Natural killer cell (primary cell): ENCODE data around the gene SEBOX. TPM values are rescaled to one million over a fixed set of nuclear protein-coding genes. Genes with fewer than 3 reads are reported as not detected.
A peak's percentile ranks its signal among the peaks of the same experiment; 100 is the strongest.
"Not testable (repeated sequence)": the region's sequence is repeated elsewhere in the genome, so short reads cannot be mapped to it uniquely, and the experiment has no call there.

ENCODE experiments used
- ATAC-seq, 3 donors: fragments of 150-1000 bp in 2 of 3; fragments of 200-7000 bp in 1 of 3; cut with Tn5 transposase; 1 replicate in 1 of 3; 2 replicates in 2 of 3; pipeline ENCODE4 v1.10.0; 2021; ENCODE audit warnings: mild to moderate bottlenecking in 2 of 3, moderate library complexity in 2 of 3
- DNase-seq, 2 donors: peaks; one replicate each; pipeline versions ENCODE4 v3.0.0 to v3.0.0-alpha.2; 2013 to 2021; ENCODE audit warnings: mixed read lengths in 1 of 2
- H3K27ac ChIP-seq: one replicate; pipeline ENCODE4 v1.5.1; 2013; ENCODE audit warnings: mild to moderate bottlenecking, low read length
- H3K27me3 ChIP-seq: one replicate; pipeline ENCODE4 v1.6.1; 2013; ENCODE audit warnings: low read length; ENCODE audit not compliant: control insufficient read depth, insufficient read depth
- H3K36me3 ChIP-seq: one replicate; pipeline ENCODE4 v1.6.1; 2013; ENCODE audit warnings: low read length; ENCODE audit not compliant: control insufficient read depth, insufficient read depth
- H3K4me1 ChIP-seq: one replicate; pipeline ENCODE4 v1.6.1; 2013; ENCODE audit warnings: low read length; ENCODE audit not compliant: control insufficient read depth, insufficient read depth
- H3K4me3 ChIP-seq: one replicate; pipeline ENCODE4 v1.5.1; 2013; ENCODE audit warnings: low read length
- H3K9me3 ChIP-seq: one replicate; pipeline ENCODE4 v1.6.1; 2013; ENCODE audit warnings: low read length; ENCODE audit not compliant: control insufficient read depth, insufficient read depth
- H3K27ac Mint-ChIP-seq, 2 donors: one replicate each; pipeline ENCODE4 v1.8.0; 2022; ENCODE audit warnings: mild to moderate bottlenecking in 2 of 2, mixed read lengths in 2 of 2, moderate library complexity in 1 of 2
- H3K27me3 Mint-ChIP-seq, 2 donors: one replicate each; pipeline ENCODE4 v1.8.0; 2022; ENCODE audit warnings: low read depth in 2 of 2, mixed read lengths in 2 of 2
- H3K36me3 Mint-ChIP-seq: one replicate; pipeline ENCODE4 v1.8.0; 2022; ENCODE audit warnings: mixed read lengths
- H3K4me1 Mint-ChIP-seq, 2 donors: one replicate each; pipeline ENCODE4 v1.8.0; 2022; ENCODE audit warnings: mixed read lengths in 2 of 2
- H3K4me3 Mint-ChIP-seq: one replicate; pipeline ENCODE4 v1.8.0; 2022; ENCODE audit warnings: mild to moderate bottlenecking, moderate library complexity, mixed read lengths
- H3K9me3 Mint-ChIP-seq, 2 donors: one replicate each; pipeline ENCODE4 v1.8.0; 2022; ENCODE audit warnings: mixed read lengths in 2 of 2
- WGBS: methylation state at CpG from one replicate; pipeline ENCODE4 v1.1.7; 2013; ENCODE audit warnings: missing lambda C conversion rate; ENCODE audit not compliant: insufficient coverage; 5-methylcytosine and 5-hydroxymethylcytosine counted together
- intact Hi-C: fragments of 100-400 bp; cut with micrococcal nuclease; formaldehyde crosslinking; loops from one replicate; pipeline ENCODE4 v1.14.2; 2022
- total RNA-seq, 4 donors: library from RNA; stranded (reverse); fragments of 120-200 nt in 1 of 4; gene quantifications; one replicate each; pipeline versions ENCODE4 v1.2.3 to v1.2.4, GENCODE V29; 2013 to 2022
- TF ChIP-seq, protein P1 (sequence below): fragments of 200-600 bp; IDR thresholded peaks from one replicate; pipeline ENCODE4 v1.8.0; 2022; ENCODE audit warnings: antibody characterized with exemption

The SEBOX gene
- total RNA-seq, 3 donors from 2014 or later (not counting 1 experiment from before 2014, with no cell fraction given): not detected

- WGBS: 95% methylated on average over 11 of the region's 11 CpGs
- no peaks in the 10 kb centered on the region for H3K27me3 ChIP-seq
- Mint-ChIP-seq H3K27ac (no peak overlapping the region), H3K36me3 (no peaks in the 10 kb centered on the region), H3K4me1 (peaks cover 8 to 18% of the 10 kb centered on the region in 2 donors), H3K9me3 (no peaks in the 10 kb centered on the region), H3K27me3 (no peaks in the 10 kb centered on the region), H3K4me3 (no peak overlapping the region)
- ATAC-seq (no peak), DNase-seq (no peak)
- TF ChIP-seq, protein P1, sequence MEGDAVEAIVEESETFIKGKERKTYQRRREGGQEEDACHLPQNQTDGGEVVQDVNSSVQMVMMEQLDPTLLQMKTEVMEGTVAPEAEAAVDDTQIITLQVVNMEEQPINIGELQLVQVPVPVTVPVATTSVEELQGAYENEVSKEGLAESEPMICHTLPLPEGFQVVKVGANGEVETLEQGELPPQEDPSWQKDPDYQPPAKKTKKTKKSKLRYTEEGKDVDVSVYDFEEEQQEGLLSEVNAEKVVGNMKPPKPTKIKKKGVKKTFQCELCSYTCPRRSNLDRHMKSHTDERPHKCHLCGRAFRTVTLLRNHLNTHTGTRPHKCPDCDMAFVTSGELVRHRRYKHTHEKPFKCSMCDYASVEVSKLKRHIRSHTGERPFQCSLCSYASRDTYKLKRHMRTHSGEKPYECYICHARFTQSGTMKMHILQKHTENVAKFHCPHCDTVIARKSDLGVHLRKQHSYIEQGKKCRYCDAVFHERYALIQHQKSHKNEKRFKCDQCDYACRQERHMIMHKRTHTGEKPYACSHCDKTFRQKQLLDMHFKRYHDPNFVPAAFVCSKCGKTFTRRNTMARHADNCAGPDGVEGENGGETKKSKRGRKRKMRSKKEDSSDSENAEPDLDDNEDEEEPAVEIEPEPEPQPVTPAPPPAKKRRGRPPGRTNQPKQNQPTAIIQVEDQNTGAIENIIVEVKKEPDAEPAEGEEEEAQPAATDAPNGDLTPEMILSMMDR: no peak
- no peaks in the 10 kb centered on the region for H3K9me3 ChIP-seq
- no peak overlapping the region for H3K4me3 ChIP-seq
- H3K36me3 ChIP-seq: peaks cover 51% of the 10 kb centered on the region
- H3K4me1 ChIP-seq: peaks cover 2% of the 10 kb centered on the region
- intact Hi-C loops: no loop called here
- no peak overlapping the region for H3K27ac ChIP-seq
These were observed 23.5 kb downstream of the SEBOX start for GRCh38 chr17:28341516-28341915.

- H3K36me3 Mint-ChIP-seq: no peaks in the 10 kb centered on the region
- Histone ChIP-seq H3K27me3 (no peaks in the 10 kb centered on the region), H3K4me1 (peaks cover 10% of the 10 kb centered on the region), H3K36me3 (peaks cover 40% of the 10 kb centered on the region), H3K27ac (no peak overlapping the region), H3K4me3 (no peak overlapping the region), H3K9me3 (no peaks in the 10 kb centered on the region)
- ATAC-seq (no peak), DNase-seq (no peak)
- WGBS: 93% methylated on average over 6 of the region's 6 CpGs
- no peaks in the 10 kb centered on the region for H3K9me3 Mint-ChIP-seq
- no peak overlapping the region for H3K27ac Mint-ChIP-seq
- H3K27me3 Mint-ChIP-seq: no peaks in the 10 kb centered on the region
- peaks cover 12 to 27% of the 10 kb centered on the region in 2 donors for H3K4me1 Mint-ChIP-seq
- intact Hi-C loops: no loop called here
- TF ChIP-seq, protein P1: no peak
- no peak overlapping the region for H3K4me3 Mint-ChIP-seq
These were observed 24.6 kb downstream of the SEBOX start for GRCh38 chr17:28340374-28340773.

DNA sequence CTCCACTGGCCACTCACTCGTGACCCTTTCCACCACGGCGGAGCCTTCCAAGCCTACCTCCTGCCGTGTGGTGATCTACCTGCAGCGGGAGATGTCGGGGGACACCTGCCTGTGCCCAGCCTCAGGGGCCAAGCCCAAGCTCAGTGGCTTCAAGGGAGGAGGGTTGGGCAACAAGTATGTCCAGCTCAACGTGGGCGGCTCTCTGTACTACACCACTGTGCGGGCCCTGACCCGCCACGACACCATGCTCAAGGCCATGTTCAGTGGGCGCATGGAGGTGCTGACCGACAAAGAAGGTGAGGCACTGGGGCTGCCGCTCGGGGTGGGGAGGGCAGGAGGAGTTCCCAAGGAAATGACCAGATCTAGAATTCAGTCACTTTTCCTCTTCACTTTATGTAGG is 25.6 kb downstream of the SEBOX start:
- no peak overlapping the region for H3K4me3 Mint-ChIP-seq
- Histone ChIP-seq H3K9me3 (no peaks in the 10 kb centered on the region), H3K4me3 (no peak overlapping the region), H3K36me3 (peaks cover 33% of the 10 kb centered on the region), H3K27me3 (no peaks in the 10 kb centered on the region), H3K4me1 (peaks cover 17% of the 10 kb centered on the region), H3K27ac (no peak overlapping the region)
- ATAC-seq: no peak
- 96% methylated on average over 13 of the region's 15 CpGs for WGBS
- DNase-seq: no peak
- TF ChIP-seq, protein P1: no peak
- no peaks in the 10 kb centered on the region for H3K36me3 Mint-ChIP-seq
- intact Hi-C loops: loop anchor here (10.0 kb wide), 1 partner anchor 375 kb away; the partner anchor contains the start of genes PROCA1, RAB34 and RPL23A
- no peaks in the 10 kb centered on the region for H3K27me3 Mint-ChIP-seq
- H3K27ac Mint-ChIP-seq: no peak overlapping the region
- no peaks in the 10 kb centered on the region for H3K9me3 Mint-ChIP-seq
- peaks cover 18 to 36% of the 10 kb centered on the region in 2 donors for H3K4me1 Mint-ChIP-seq

GRCh38 chr17:28338769-28339212 is 26.2 kb downstream of the SEBOX start:
- H3K4me3 Mint-ChIP-seq, H3K27ac ChIP-seq, H3K9me3 Mint-ChIP-seq, H3K36me3 Mint-ChIP-seq, H3K9me3 ChIP-seq, H3K27me3 ChIP-seq, H3K27me3 Mint-ChIP-seq, DNase-seq, H3K4me3 ChIP-seq, ATAC-seq: not testable (repeated sequence)
- 96% methylated on average over 8 of the region's 8 CpGs for WGBS
- Mint-ChIP-seq H3K27ac (peak overlapping the region in 1 of 2 donors; percentile 22), H3K4me1 (peaks cover 24 to 43% of the 10 kb centered on the region in 2 donors)
- intact Hi-C loops: loop anchor here (10.0 kb wide), 1 partner anchor 376 kb away; the partner anchor contains the start of genes PROCA1, RAB34 and RPL23A
- Histone ChIP-seq H3K36me3 (peaks cover 29% of the 10 kb centered on the region), H3K4me1 (peaks cover 20% of the 10 kb centered on the region)
